SKM-1 treated with dmso at 0.1 percent for 144 hours (cell line): Measurements from ENCODE around the gene C13orf42.

Experiments used
- DNase-seq: peaks from one replicate; lab custom pipeline; 2025; ENCODE audit not compliant: unreplicated experiment; lab: John Stamatoyannopoulos, UW

C13orf42 gene

GRCh38 chr13:51111174-51111573, at the start of gene C13orf42:
Gene C13orf42, minus strand, starts transcription at chr13:51111274. Its CDS starts 65 bp downstream, at chr13:51111209.
- DNase-seq, result no peak

DNA sequence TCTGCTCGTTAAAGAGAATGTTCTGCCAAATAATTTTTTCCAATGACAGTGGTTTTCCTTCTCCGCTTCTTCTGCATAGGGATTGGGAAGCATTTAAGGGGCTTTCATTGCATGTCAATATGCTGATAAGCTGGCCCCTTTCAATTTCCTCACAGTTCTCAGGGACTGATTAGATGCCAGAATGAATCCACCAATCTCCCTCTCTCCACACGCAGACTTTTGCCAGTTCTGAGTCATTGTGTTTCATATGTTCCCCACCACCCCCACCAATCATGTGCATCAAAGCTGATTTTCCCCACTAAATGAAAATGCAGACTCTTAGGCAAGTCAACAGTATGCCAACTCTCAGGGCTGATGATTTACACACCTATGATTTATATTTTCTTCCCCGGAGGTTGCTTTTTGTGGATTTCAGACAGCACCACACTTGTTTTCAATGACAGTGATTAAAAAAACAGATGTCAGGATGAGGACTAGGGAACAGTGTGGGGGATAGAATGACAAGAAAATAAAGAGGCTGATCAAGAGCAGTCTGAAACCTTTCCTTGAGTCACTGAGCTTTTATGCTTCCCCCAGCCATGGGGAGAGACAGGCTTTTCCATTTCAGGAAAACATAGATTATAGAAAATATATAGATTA, 47.9 kb upstream of the C13orf42 start:
- no peak for DNase-seq

- peak; percentile 3 for DNase-seq
Observed at GRCh38 chr13:51158365-51158764, 47.3 kb upstream of the C13orf42 start.

GRCh38 chr13:51156648-51157047, 45.6 kb upstream of the C13orf42 start:
- DNase-seq, result no peak

GRCh38 chr13:51155776-51156515, 44.9 kb upstream of the C13orf42 start:
- no peak for DNase-seq

DNA sequence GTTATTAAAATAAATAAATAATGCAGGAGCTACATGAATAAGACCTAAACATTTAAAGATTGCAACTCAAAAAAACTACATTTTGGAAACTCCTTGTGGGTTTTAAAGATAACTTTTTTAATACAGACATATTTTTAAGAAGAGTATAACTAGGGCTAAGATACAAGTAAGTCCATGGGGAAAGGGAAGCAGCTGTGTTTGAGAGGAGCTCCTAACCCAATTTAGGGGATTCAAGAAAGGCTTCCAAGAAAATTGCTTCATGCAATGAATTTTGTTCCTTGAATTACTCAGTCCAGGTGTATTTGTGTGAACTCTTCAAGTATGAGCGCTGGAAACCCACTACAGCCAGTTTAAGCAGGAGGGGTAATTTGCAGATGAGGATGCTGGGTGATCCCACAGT, 44.1 kb upstream of the C13orf42 start:
- no peak for DNase-seq

DNA sequence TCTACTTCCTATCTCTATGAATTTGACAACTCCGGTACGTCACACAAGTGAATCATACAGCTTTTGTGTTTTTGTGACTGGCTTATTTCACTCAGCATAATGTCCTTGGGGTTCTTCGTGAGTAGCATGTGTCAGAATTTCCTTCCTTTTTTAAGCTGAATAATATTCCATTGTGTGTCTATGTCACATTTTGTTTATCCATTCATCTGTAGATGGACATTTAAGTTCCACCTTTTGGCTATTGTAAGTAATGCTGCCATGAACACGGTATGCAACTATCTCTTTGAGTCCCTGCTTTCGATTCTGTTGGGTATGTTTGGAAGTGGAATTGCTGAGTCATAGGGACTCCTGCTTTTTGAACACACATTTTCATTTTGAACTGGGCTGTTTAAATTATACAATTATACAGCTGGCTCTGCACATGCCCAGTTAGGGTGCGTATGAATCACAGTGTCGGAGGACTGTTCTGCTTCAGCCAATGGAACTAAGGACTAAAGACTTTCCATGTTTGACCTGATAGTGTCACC, 43.0 kb upstream of the C13orf42 start:
- no peak for DNase-seq

DNA sequence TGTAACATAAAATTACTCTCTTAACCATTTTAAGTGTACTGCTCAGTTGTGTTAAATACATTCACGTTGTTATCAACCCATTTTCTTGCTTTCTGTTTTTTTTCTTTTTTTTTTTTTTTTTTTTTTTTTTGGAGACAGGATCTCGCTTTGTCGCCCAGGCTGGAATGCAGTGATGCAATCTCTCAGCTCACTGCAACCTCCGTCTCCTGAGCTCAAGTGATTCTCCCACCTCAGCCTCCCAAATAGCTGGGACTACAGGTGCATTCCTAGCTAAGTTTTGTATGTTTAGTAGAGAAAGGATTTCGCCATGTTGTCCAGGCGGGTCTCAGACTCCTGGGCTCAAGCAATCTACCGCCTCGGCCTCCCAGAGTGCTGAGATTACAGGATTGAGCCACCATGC, 42.5 kb upstream of the C13orf42 start:
- DNase-seq, result no peak

DNA sequence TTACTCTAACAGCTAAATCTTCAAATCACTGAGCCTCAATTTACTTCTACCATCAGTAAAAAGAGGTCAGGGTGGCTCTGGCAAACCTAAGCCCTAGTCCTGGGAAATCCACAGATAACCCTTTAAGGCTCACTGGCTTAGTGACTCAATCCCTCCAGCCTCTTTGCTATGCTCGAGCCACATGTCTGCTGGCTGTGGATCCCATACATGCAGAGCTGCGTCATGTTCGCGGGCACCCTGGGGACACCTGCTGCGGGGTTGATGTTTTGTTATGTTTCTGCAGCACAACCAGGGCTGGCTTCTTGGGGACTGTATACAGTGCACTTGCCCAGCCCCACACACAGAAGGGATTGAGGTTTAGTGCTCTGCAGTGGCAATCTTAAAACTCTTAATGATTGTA, 41.6 kb upstream of the C13orf42 start:
- no peak for DNase-seq

- no peak for DNase-seq
Observed at GRCh38 chr13:51151463-51151862, 40.4 kb upstream of the C13orf42 start.

DNA sequence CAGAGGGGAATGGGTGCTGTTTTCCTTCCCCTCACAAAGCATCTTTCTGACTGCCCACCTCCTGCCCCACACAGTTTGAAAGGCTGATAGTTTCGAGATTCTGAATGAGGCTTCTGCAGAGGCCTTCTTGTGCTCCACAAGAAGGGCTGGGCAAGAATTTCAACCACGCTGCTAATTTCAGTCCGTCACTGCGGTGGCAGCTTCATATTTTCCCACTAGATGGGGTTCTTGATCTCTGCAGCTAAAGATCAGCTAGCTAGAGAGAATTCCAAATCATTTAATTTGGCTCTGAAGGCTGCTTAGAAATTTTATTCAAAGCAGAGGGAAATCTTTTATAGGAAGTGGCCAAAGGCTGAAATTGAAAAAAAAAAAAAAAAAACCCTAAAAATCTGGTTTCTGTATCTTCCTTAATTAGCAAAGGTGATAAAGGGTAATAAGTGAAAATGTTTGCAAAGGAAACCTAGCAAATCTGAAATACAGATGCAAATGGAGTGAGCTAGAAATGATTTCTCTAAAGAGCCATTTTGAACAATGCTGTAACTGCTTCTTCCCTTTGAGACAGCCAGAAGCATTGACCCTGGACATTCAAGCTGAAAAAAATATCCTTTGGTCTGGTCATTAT, 38.0 kb upstream of the C13orf42 start:
- DNase-seq, result no peak

DNA sequence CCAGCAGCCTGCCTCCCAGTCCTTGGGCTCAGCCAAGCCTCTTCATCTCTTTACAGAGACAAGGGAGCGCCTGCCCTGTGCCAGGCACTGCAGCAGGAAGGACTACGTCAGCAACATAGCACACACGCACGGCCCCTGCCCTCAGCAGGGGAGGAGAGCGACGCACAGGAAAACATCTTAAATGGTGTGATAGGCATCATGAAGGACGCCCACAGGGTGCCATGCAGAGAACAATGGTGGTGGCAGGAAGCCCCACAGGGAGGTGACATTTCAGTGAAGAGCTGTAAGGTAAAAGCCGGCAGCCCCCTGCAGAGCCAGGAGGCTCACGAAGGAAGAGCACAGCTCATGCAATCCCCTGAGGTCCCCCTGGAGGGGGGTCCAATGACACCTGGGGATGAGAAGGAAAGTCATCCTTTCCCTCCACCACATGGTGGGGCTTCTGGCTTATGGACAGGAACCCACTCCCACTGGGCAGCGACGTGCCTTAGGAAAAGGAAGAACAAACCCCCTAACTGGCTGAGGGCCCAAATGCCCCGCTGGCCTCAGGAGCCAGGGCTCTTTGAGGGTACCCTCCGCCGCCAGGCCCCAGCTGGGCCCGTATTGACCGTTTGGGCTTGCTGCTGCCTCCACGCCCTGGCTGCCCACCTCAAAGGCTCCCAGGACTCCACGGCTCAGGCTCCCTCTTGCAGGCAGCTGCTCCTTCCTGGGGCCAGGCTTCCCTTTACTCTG, 37.3 kb upstream of the C13orf42 start:
- DNase-seq, result no peak

DNA sequence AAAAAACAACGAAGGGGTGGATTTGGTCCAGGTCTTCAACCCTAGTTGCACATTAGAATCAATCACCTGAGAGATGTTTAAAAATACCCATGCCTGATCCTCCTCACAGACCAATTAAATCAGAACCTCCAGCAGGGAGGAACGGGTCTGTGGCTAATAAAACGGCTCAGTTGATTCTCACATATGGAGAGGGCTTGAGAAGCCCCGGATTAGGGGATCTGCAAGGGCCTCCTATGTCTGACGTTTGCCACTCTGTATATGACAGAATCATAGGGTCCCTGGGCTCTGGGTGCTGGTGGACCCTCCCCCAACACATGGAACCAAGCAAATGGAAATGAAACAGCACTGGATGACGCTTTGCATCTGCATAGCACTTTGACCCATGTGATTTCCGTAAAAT, 36.7 kb upstream of the C13orf42 start:
- no peak for DNase-seq

GRCh38 chr13:51146667-51147066, 35.6 kb upstream of the C13orf42 start:
- no peak for DNase-seq

DNA sequence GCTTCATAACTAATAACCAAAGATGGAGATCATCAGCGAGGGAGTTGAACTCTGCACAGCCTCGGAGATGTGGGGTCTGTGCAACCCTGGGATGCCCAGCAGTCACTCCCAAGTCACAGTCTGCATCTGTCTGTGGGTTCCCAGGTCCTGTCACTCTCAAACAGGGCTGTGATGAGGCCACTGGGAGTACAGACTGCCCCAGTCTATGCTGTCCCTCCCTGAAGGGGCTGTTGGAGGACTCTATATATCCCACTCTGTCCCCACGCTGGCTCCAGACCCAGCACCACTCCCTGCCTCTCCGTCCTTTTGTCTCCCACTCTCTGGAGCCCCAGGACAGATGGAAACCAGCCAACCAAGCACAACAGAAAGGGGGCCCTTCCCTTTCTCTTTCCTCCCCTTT, 26.2 kb upstream of the C13orf42 start:
- DNase-seq, result no peak

DNA sequence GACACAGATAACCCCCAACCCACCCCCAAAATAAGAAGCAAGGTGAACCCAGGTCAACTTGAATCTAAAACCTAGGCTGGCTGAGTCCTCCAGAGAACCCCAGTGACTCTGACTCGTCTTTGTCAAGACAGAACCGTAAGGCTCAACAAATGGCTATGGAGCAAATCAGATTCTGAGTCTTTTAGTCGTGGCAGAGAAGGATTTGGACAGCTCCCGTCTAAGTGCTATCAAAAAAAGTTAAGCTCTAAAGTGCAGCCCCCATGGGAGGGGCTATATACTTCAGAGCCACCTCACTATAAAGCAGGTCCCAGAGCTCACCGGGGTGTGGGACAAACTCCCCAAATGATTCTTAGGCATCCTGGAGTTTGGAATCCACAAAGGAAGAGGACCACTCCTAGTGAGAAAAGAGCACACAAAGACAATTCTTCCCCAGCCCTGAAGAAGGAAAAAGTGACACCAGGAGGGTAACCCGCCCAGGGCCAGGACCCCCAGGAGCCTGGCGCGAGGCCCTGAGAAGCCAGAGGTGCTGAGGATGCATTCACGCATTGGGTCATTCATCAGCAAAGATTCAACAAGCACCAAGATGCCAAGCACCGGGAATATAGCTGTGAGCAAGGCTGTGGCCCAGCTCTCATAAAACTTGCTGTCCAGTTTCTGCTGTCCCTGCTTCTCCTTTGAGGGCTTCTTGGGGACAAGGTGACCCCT, 25.4 kb upstream of the C13orf42 start:
- no peak for DNase-seq

- no peak for DNase-seq
Observed at GRCh38 chr13:51134763-51135365, 23.8 kb upstream of the C13orf42 start.

GRCh38 chr13:51130348-51130747, 19.3 kb upstream of the C13orf42 start:
- no peak for DNase-seq

DNA sequence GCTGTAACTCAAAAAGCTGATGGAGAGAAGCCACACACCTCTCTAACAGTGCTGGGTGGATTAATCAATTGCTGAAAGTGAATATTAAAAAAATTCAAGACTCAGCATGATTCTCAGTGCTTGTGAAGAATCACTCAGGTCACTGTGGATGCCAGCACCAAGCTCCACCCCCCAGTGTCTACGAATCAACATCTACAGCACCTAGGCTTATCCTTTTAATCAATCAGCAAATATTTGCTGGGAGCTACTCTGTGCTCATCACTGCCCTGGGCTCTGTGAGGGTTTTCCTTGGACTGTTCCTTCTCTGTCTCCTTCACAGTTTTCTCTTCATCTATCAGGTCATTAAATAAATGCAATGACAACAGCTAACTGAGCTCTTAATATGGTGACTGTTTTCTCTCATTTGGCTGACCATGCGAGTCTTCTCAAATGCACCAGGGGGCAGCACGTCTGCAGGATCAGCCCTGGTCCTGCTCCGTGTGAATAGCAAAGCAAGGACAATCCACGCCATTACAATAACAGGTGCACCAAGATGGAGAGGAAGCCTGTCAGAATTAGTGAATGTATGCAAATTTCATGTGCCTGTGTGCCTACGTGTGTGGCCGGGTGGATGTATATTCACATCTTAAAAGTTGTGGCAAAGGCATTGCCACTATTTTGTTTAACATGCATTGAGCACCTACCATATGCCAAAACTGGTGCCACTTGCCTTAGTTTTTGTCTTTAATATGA, 14.6 kb upstream of the C13orf42 start:
- peak; percentile 72 for DNase-seq
